ENCODE measurements around the gene CALCOCO1.

CALCOCO1 gene

DNA sequence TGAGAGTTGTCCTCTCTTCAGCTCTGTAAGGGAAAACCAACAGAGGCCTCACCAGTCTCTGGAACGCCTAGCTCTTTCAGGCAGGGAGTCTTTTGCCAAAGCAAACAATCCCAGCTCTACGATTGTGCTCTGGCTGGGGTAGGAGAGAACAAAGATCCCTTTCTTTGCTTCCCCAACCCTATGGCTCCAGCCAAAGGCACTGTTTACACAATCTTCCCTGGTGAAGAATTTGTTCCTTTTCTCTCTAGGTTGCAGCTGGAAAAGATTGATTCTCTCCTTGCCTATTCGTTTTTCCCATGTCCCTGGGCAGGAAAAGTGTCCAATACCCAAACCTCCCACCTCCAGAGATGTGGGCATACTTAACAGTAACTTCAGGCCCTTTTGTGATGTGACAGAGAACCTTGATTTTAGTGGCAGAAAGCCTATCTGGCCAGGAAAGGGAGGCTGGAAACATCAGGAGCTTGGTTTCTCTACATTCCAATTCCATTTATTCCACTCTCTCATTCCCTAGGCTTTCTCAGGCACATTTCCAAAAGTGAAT is 68.2 kb downstream of the CALCOCO1 start:
- peak; percentile 1 for DNase-seq
